Keratinocyte (primary cell): Measurements from ENCODE around the gene RAD23B. TPM values are rescaled to one million over a fixed set of nuclear protein-coding genes. Genes with fewer than 3 reads are reported as not detected.

Experiments used
- DNase-seq: peaks from one replicate; pipeline ENCODE4 v3.0.0-alpha.2; 2011; ENCODE audit warnings: low read depth, missing footprints, low spot score
- FAIRE-seq: peaks from 2 replicates; lab custom pipeline; 2011; peaks lifted over from hg19 to GRCh38; lab: Jason Lieb, UNC
- H2AFZ ChIP-seq: 2 replicates; pipeline ENCODE4 v1.6.0; 2012; ENCODE audit warnings: low read length, control low read depth, inconsistent platforms; ENCODE audit not compliant: control insufficient read depth
- H3K27ac ChIP-seq: 2 replicates; pipeline ENCODE4 v1.5.1; 2011; ENCODE audit warnings: low read length; ENCODE audit not compliant: control insufficient read depth, insufficient read depth
- H3K27me3 ChIP-seq: 3 replicates; pipeline ENCODE4 v1.6.0; 2011; ENCODE audit warnings: low read length; ENCODE audit not compliant: control insufficient read depth, insufficient read depth; ENCODE audit errors: extremely low read depth
- H3K36me3 ChIP-seq, 2 experiments: 2 replicates in 1 of 2; 3 replicates in 1 of 2; pipeline ENCODE4 v1.5.1; 2011; ENCODE audit warnings: low read length in 2 of 2, mild to moderate bottlenecking in 1 of 2; ENCODE audit not compliant: control insufficient read depth in 2 of 2, insufficient read depth in 2 of 2; ENCODE audit errors: extremely low read depth in 1 of 2
- H3K4me1 ChIP-seq: 3 replicates; pipeline ENCODE4 v1.5.1; 2011; ENCODE audit warnings: low read length; ENCODE audit not compliant: control insufficient read depth, insufficient read depth; ENCODE audit errors: extremely low read depth
- H3K4me2 ChIP-seq: 3 replicates; pipeline ENCODE4 v1.6.0; 2011; ENCODE audit warnings: low read depth, low read length; ENCODE audit not compliant: control insufficient read depth, insufficient read depth; ENCODE audit errors: extremely low read depth
- H3K4me3 ChIP-seq, 3 experiments: fragments of 200-600 bp in 1 of 3; sonication (generic) in 1 of 3; 2 replicates in 2 of 3; 3 replicates in 1 of 3; pipeline ENCODE4 v1.5.1; 2011 to 2016; ENCODE audit warnings: low read length in 3 of 3, mild to moderate bottlenecking in 3 of 3, control low read depth in 2 of 3, inconsistent platforms in 1 of 3, low read depth in 1 of 3, mixed read lengths in 1 of 3, mixed run types in 1 of 3, moderate library complexity in 1 of 3; ENCODE audit not compliant: control insufficient read depth in 2 of 3, insufficient read depth in 2 of 3; ENCODE audit errors: extremely low read depth in 1 of 3
- H3K79me2 ChIP-seq: 2 replicates; pipeline ENCODE4 v1.6.0; 2012; ENCODE audit warnings: low read length; ENCODE audit not compliant: control insufficient read depth, insufficient read depth
- H3K9ac ChIP-seq: 3 replicates; pipeline ENCODE4 v1.6.0; 2011; ENCODE audit warnings: low read length; ENCODE audit not compliant: control insufficient read depth, insufficient read depth; ENCODE audit errors: extremely low read depth
- H3K9me1 ChIP-seq: 3 replicates; pipeline ENCODE4 v1.6.0; 2011; ENCODE audit warnings: low read length; ENCODE audit not compliant: control insufficient read depth, insufficient read depth; ENCODE audit errors: extremely low read depth
- H3K9me3 ChIP-seq: 2 replicates; pipeline ENCODE4 v1.5.1; 2012; ENCODE audit warnings: low read depth, low read length; ENCODE audit not compliant: control insufficient read depth
- H4K20me1 ChIP-seq: 3 replicates; pipeline ENCODE4 v1.6.0; 2011; ENCODE audit warnings: low read length; ENCODE audit not compliant: control insufficient read depth, insufficient read depth; ENCODE audit errors: extremely low read depth
- EZH2 ChIP-seq: IDR thresholded peaks from one replicate; pipeline ENCODE4 v1.6.1; 2012; ENCODE audit warnings: inconsistent platforms, mild to moderate bottlenecking, low read length, moderate library complexity
- dilution Hi-C: fragments of 300-500 bp; cut with MboI; formaldehyde crosslinking; loops from one replicate; pipeline ENCODE4 v1.7.0; 2020; ENCODE audit warnings: low sequenced_read_pairs; ENCODE audit not compliant: extremely low pct_ligation_motif_present
- polyA plus RNA-seq, 5 experiments: library from polyadenylated mRNA; depleted of rRNA in 3 of 5; stranded (reverse) in 3 of 5; stranded (forward) in 1 of 5; unstranded in 1 of 5; fragments of >200 nt; gene quantifications; 1 replicate in 1 of 5; 2 replicates in 3 of 5; 3 replicates in 1 of 5; pipeline versions ENCODE4 v1.2.1 to v1.2.3, GENCODE V29; 2011 to 2012; ENCODE audit warnings: missing spikeins in 2 of 5, low read depth in 1 of 5, low replicate concordance in 1 of 5
- TF ChIP-seq, protein P1 (sequence below), 3 experiments: IDR thresholded peaks in 1 of 3; conservative IDR thresholded peaks in 1 of 3; optimal IDR thresholded peaks in 1 of 3; 2 replicates in 2 of 3; 3 replicates in 1 of 3; pipeline versions ENCODE3 to v1.5.1; 2011; ENCODE audit warnings: low read length in 3 of 3, mild to moderate bottlenecking in 3 of 3, moderate library complexity in 2 of 3, control low read depth in 1 of 3, inconsistent platforms in 1 of 3; ENCODE audit not compliant: insufficient read depth in 2 of 3; ENCODE audit errors: extremely low read depth in 1 of 3

Gene RAD23B
- polyA plus RNA-seq, 1 donor (not counting 4 experiments of a cell fraction or from before 2014, with no cell fraction given) = 168 TPM

DNA sequence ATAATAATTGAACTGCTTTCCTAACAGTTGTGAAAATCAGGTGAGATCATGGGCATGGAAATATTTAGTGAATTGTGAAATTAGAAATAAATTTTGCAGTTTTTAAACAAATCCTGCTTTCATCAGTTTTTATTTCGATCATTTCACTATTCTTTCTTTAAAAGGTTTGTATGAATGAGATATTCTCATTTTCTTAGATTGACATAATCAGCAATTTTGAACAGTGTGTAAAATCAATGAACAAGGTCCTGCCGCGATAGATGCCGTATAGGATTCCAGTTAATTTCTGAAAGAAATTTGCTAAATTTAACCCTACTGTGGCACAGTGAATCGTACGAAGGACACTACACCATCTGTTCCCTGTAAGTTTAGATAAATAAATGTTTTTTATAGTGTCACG is 7.5 kb downstream of the RAD23B start:
- H3K4me2 ChIP-seq = no peak overlapping the region
- no peaks in the 10 kb centered on the region for H3K36me3 ChIP-seq
- FAIRE-seq (no peak), DNase-seq (no peak)
- peaks cover 2% of the 10 kb centered on the region for H3K9me1 ChIP-seq
- no peak overlapping the region for H3K27ac ChIP-seq
- peaks cover 100% of the 10 kb centered on the region for H3K79me2 ChIP-seq
- dilution Hi-C loops = no loop called here
- H4K20me1 ChIP-seq = peaks cover 53% of the 10 kb centered on the region
- H3K4me3 ChIP-seq = no peak overlapping the region
- no peak overlapping the region for H2AFZ ChIP-seq
- no peaks in the 10 kb centered on the region for H3K9me3 ChIP-seq
- TF ChIP-seq, protein P1, sequence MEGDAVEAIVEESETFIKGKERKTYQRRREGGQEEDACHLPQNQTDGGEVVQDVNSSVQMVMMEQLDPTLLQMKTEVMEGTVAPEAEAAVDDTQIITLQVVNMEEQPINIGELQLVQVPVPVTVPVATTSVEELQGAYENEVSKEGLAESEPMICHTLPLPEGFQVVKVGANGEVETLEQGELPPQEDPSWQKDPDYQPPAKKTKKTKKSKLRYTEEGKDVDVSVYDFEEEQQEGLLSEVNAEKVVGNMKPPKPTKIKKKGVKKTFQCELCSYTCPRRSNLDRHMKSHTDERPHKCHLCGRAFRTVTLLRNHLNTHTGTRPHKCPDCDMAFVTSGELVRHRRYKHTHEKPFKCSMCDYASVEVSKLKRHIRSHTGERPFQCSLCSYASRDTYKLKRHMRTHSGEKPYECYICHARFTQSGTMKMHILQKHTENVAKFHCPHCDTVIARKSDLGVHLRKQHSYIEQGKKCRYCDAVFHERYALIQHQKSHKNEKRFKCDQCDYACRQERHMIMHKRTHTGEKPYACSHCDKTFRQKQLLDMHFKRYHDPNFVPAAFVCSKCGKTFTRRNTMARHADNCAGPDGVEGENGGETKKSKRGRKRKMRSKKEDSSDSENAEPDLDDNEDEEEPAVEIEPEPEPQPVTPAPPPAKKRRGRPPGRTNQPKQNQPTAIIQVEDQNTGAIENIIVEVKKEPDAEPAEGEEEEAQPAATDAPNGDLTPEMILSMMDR (optimal IDR thresholded peaks at IDR 0.05 in 1 of 3, IDR thresholded peaks at IDR 0.05 in 1 of 3, conservative IDR thresholded peaks at IDR 0.05 in 1 of 3; ENCODE audit: extremely low read depth in 1 of 3, insufficient read depth in 2 of 3, low read length in 3 of 3) = no peak
- no peak for TF ChIP-seq EZH2
- H3K4me1 ChIP-seq = peaks cover 22% of the 10 kb centered on the region
- H3K27me3 ChIP-seq = no peaks in the 10 kb centered on the region
- H3K9ac ChIP-seq = no peak overlapping the region

- DNase-seq (no peak), FAIRE-seq (no peak)
- dilution Hi-C loops = no loop called here
Measured at GRCh38 chr9:107292821-107293542, 9.9 kb downstream of the RAD23B start.

More at GRCh38 chr9:107292821-107293542, 9.9 kb downstream of the RAD23B start:
- Histone ChIP-seq H2AFZ (no peak overlapping the region), H3K4me2 (no peak overlapping the region), H4K20me1 (peaks cover 42% of the 10 kb centered on the region), H3K9ac (no peak overlapping the region), H3K27me3 (no peaks in the 10 kb centered on the region), H3K9me3 (no peaks in the 10 kb centered on the region), H3K79me2 (peaks cover 100% of the 10 kb centered on the region), H3K4me1 (peaks cover 11% of the 10 kb centered on the region), H3K27ac (no peak overlapping the region), H3K36me3 (no peaks in the 10 kb centered on the region), H3K9me1 (no peaks in the 10 kb centered on the region), H3K4me3 (no peak overlapping the region)
- TF ChIP-seq EZH2 = no peak
